Liver (tissue), 10 donors: ENCODE results near the gene ZSCAN31. TPM values are rescaled to one million over a fixed set of nuclear protein-coding genes. Genes with fewer than 3 reads are reported as not detected.

Source experiments
- DNase-seq: peaks from one replicate; pipeline ENCODE4 v3.0.0-alpha.2; 2017; ENCODE audit warnings: low spot score
- H3K27ac ChIP-seq, 2 donors: one replicate each; pipeline ENCODE4 v1.7.0; 2013; ENCODE audit warnings: inconsistent platforms in 2 of 2, low read length in 2 of 2, control low read depth in 1 of 2, low read depth in 1 of 2, mild to moderate bottlenecking in 1 of 2
- H3K27me3 ChIP-seq, 4 donors: one replicate each; pipeline versions ENCODE4 v1.6.1 to v1.7.0; 2013; ENCODE audit warnings: low read length in 3 of 4, inconsistent platforms in 1 of 4, mild to moderate bottlenecking in 1 of 4, moderate library complexity in 1 of 4; ENCODE audit not compliant: control insufficient read depth in 4 of 4, insufficient read depth in 4 of 4
- H3K36me3 ChIP-seq, 4 donors: one replicate each; pipeline versions ENCODE4 v1.6.1 to v1.7.0; 2013; ENCODE audit warnings: low read length in 3 of 4, mild to moderate bottlenecking in 3 of 4, low read depth in 1 of 4, moderate library complexity in 1 of 4; ENCODE audit not compliant: control insufficient read depth in 4 of 4, insufficient read depth in 3 of 4
- H3K4me1 ChIP-seq, 4 donors: one replicate each; pipeline versions ENCODE4 v1.6.1 to v1.7.0; 2013; ENCODE audit warnings: low read length in 3 of 4, mild to moderate bottlenecking in 3 of 4, moderate library complexity in 1 of 4; ENCODE audit not compliant: control insufficient read depth in 4 of 4, insufficient read depth in 4 of 4
- H3K4me3 ChIP-seq, 3 donors: one replicate each; pipeline versions ENCODE4 v1.6.1 to v1.7.0; 2013; ENCODE audit warnings: low read length in 3 of 3, control low read depth in 1 of 3, low read depth in 1 of 3, mild to moderate bottlenecking in 1 of 3
- H3K9ac ChIP-seq, 2 donors: one replicate each; pipeline ENCODE4 v1.7.0; 2013; ENCODE audit warnings: low read length in 2 of 2, mild to moderate bottlenecking in 2 of 2, moderate library complexity in 2 of 2, control low read depth in 1 of 2, low read depth in 1 of 2
- H3K9me3 ChIP-seq, 4 donors: one replicate each; pipeline versions ENCODE4 v1.6.1 to v1.7.0; 2013; ENCODE audit warnings: low read length in 3 of 4; ENCODE audit not compliant: control insufficient read depth in 4 of 4
- EGR1 ChIP-seq, 2 donors: IDR thresholded peaks; 2 replicates each; pipeline ENCODE4 v1.6.1; 2016 to 2018; ENCODE audit warnings: antibody characterized with exemption in 2 of 2, low read depth in 2 of 2
- FOXA1 ChIP-seq: IDR thresholded peaks from 2 replicates; pipeline ENCODE4 v1.6.1; 2016; ENCODE audit warnings: antibody characterized with exemption
- FOXA2 ChIP-seq: IDR thresholded peaks from 2 replicates; pipeline ENCODE4 v1.6.1; 2016; ENCODE audit warnings: antibody characterized with exemption
- GABPA ChIP-seq, 2 donors: IDR thresholded peaks in 1 of 2; conservative IDR thresholded peaks in 1 of 2; 2 replicates each; pipeline ENCODE4 v1.6.1; 2016; ENCODE audit warnings: antibody characterized with exemption in 2 of 2, mild to moderate bottlenecking in 1 of 2, moderate library complexity in 1 of 2
- HNF4A ChIP-seq, 2 donors: conservative IDR thresholded peaks; 2 replicates each; pipeline ENCODE4 v1.6.1; 2016; ENCODE audit warnings: antibody characterized with exemption in 2 of 2, mild to moderate bottlenecking in 2 of 2
- JUND ChIP-seq, 2 donors: IDR thresholded peaks; 2 replicates each; pipeline ENCODE4 v1.6.1; 2016; ENCODE audit warnings: antibody characterized with exemption in 2 of 2
- NR2F2 ChIP-seq: IDR thresholded peaks from 2 replicates; pipeline ENCODE4 v1.6.1; 2016; ENCODE audit warnings: antibody characterized with exemption
- RAD21 ChIP-seq, 2 donors: IDR thresholded peaks; 2 replicates each; pipeline ENCODE4 v1.6.1; 2016; ENCODE audit warnings: antibody characterized with exemption in 2 of 2, mild to moderate bottlenecking in 2 of 2
- RXRA ChIP-seq, 2 donors: IDR thresholded peaks; 2 replicates each; pipeline ENCODE4 v1.6.1; 2017 to 2018; ENCODE audit warnings: antibody characterized with exemption in 2 of 2, mild to moderate bottlenecking in 1 of 2
- SP1 ChIP-seq: IDR thresholded peaks from 2 replicates; pipeline ENCODE4 v1.6.1; 2018; ENCODE audit warnings: antibody characterized with exemption, mild to moderate bottlenecking
- TAF1 ChIP-seq: conservative IDR thresholded peaks from 2 replicates; pipeline ENCODE4 v1.6.1; 2016; ENCODE audit warnings: antibody characterized with exemption, mild to moderate bottlenecking
- polyA plus RNA-seq, 2 donors: library from polyadenylated mRNA; stranded (reverse) in 1 of 2; unstranded in 1 of 2; fragments of 200-250 nt in 1 of 2; fragments of >200 nt in 1 of 2; fragmentation: Nextera tagmentation in 1 of 2; extraction: Ambion mirVana in 1 of 2; gene quantifications; one replicate each; pipeline versions ENCODE4 v1.2.1 to v1.2.3, GENCODE V29; 2013 to 2015
- small RNA-seq: library from RNA; depleted of rRNA; stranded (forward); fragments of <200 nt; gene quantifications from one replicate; pipeline ENCODE3, GENCODE V24; 2014
- total RNA-seq, 2 donors: library from RNA; depleted of rRNA; stranded (reverse); fragments of >200 nt; gene quantifications; one replicate each; pipeline ENCODE4 v1.2.3, GENCODE V29; 2014
- TF ChIP-seq, protein P1 (sequence below): IDR thresholded peaks from 2 replicates; pipeline ENCODE4 v1.6.1; 2016; ENCODE audit warnings: antibody characterized with exemption
- TF ChIP-seq, protein P2 (sequence below): fragments of 150-350 bp; IDR thresholded peaks from 2 replicates; pipeline ENCODE4 v1.5.1; 2017; ENCODE audit warnings: improper control_type of control experiment, low read depth, low read length; ENCODE audit not compliant: missing input control
- TF ChIP-seq, protein P3 (sequence below): IDR thresholded peaks from 2 replicates; pipeline ENCODE4 v1.6.1; 2016; ENCODE audit warnings: antibody characterized with exemption
- TF ChIP-seq, protein P4 (sequence below): IDR thresholded peaks from 2 replicates; pipeline ENCODE4 v1.6.1; 2016; ENCODE audit warnings: antibody characterized with exemption, mild to moderate bottlenecking
- TF ChIP-seq, protein P5 (sequence below): IDR thresholded peaks from 2 replicates; pipeline ENCODE4 v1.6.1; 2016; ENCODE audit warnings: antibody characterized with exemption
- donor health status: healthy.
- donor health status: healthy.
- donor health status: healthy.
- donor health status: healthy.
- donor health status: healthy.

Gene ZSCAN31
- total and polyA plus RNA-seq, 4 donors, result 3.3 to 10.2 (median 3.7) TPM

DNA sequence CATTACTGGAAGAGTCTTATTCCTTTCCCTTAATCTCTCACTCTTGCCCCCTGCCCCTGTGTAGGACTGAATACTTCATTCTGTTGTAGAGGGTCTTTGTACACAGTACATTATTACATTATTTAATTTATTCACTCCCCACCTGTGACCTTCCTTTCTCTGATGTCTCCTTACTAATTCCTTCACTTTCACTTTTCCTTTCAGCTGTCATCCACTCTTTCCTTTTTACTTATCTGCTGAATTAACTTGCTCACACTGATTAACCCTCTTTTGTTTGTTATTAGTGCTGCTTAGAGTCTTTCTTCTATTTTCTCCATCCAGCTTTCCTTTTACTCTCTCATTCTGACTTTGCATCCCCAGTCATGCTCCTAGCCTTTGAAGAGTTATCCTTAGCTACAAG, 61.1 kb downstream of the ZSCAN31 start:
- Histone ChIP-seq H3K36me3 (peaks cover 3 to 41% (median 24%) of the 10 kb centered on the region in 4 donors), H3K4me3 (no peak overlapping the region), H3K27ac (no peak overlapping the region), H3K9ac (no peak overlapping the region), H3K9me3 (no peaks in the 10 kb centered on the region), H3K27me3 (no peaks in the 10 kb centered on the region), H3K4me1 (peaks cover 0 to 4% (median 0%) of the 10 kb centered on the region in 4 donors)
- TF ChIP-seq FOXA2 (no peak), TAF1 (no peak), JUND (IDR thresholded peaks at IDR 0.05) (no peak), GABPA (IDR thresholded peaks at IDR 0.05 in 1 of 2, conservative IDR thresholded peaks at IDR 0.05 in 1 of 2) (no peak), FOXA1 (no peak), SP1 (no peak), RAD21 (IDR thresholded peaks at IDR 0.05) (no peak), HNF4A (conservative IDR thresholded peaks at IDR 0.05) (no peak), NR2F2 (no peak), EGR1 (IDR thresholded peaks at IDR 0.05; ENCODE audit: low read depth in 2 of 2) (no peak), RXRA (IDR thresholded peaks at IDR 0.05) (no peak)
- TF ChIP-seq, protein P1, sequence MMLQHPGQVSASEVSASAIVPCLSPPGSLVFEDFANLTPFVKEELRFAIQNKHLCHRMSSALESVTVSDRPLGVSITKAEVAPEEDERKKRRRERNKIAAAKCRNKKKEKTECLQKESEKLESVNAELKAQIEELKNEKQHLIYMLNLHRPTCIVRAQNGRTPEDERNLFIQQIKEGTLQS, result no peak
- TF ChIP-seq, protein P2, sequence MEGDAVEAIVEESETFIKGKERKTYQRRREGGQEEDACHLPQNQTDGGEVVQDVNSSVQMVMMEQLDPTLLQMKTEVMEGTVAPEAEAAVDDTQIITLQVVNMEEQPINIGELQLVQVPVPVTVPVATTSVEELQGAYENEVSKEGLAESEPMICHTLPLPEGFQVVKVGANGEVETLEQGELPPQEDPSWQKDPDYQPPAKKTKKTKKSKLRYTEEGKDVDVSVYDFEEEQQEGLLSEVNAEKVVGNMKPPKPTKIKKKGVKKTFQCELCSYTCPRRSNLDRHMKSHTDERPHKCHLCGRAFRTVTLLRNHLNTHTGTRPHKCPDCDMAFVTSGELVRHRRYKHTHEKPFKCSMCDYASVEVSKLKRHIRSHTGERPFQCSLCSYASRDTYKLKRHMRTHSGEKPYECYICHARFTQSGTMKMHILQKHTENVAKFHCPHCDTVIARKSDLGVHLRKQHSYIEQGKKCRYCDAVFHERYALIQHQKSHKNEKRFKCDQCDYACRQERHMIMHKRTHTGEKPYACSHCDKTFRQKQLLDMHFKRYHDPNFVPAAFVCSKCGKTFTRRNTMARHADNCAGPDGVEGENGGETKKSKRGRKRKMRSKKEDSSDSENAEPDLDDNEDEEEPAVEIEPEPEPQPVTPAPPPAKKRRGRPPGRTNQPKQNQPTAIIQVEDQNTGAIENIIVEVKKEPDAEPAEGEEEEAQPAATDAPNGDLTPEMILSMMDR, result no peak
- TF ChIP-seq, protein P3, sequence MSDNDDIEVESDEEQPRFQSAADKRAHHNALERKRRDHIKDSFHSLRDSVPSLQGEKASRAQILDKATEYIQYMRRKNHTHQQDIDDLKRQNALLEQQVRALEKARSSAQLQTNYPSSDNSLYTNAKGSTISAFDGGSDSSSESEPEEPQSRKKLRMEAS, result no peak
- TF ChIP-seq, protein P4, sequence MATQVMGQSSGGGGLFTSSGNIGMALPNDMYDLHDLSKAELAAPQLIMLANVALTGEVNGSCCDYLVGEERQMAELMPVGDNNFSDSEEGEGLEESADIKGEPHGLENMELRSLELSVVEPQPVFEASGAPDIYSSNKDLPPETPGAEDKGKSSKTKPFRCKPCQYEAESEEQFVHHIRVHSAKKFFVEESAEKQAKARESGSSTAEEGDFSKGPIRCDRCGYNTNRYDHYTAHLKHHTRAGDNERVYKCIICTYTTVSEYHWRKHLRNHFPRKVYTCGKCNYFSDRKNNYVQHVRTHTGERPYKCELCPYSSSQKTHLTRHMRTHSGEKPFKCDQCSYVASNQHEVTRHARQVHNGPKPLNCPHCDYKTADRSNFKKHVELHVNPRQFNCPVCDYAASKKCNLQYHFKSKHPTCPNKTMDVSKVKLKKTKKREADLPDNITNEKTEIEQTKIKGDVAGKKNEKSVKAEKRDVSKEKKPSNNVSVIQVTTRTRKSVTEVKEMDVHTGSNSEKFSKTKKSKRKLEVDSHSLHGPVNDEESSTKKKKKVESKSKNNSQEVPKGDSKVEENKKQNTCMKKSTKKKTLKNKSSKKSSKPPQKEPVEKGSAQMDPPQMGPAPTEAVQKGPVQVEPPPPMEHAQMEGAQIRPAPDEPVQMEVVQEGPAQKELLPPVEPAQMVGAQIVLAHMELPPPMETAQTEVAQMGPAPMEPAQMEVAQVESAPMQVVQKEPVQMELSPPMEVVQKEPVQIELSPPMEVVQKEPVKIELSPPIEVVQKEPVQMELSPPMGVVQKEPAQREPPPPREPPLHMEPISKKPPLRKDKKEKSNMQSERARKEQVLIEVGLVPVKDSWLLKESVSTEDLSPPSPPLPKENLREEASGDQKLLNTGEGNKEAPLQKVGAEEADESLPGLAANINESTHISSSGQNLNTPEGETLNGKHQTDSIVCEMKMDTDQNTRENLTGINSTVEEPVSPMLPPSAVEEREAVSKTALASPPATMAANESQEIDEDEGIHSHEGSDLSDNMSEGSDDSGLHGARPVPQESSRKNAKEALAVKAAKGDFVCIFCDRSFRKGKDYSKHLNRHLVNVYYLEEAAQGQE, result no peak
- TF ChIP-seq, protein P5, sequence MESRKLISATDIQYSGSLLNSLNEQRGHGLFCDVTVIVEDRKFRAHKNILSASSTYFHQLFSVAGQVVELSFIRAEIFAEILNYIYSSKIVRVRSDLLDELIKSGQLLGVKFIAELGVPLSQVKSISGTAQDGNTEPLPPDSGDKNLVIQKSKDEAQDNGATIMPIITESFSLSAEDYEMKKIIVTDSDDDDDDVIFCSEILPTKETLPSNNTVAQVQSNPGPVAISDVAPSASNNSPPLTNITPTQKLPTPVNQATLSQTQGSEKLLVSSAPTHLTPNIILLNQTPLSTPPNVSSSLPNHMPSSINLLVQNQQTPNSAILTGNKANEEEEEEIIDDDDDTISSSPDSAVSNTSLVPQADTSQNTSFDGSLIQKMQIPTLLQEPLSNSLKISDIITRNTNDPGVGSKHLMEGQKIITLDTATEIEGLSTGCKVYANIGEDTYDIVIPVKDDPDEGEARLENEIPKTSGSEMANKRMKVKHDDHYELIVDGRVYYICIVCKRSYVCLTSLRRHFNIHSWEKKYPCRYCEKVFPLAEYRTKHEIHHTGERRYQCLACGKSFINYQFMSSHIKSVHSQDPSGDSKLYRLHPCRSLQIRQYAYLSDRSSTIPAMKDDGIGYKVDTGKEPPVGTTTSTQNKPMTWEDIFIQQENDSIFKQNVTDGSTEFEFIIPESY, result no peak
- DNase-seq, result no peak

Small RNA genes within 50 kb of the gene (small RNA-seq; reads per million reads assigned to genes)
- gene AL021997.1, result not detected
- gene AL021997.2, result not detected

Other genes with a start within 250 kb of the ZSCAN31 start
- gene ZSCAN16, start 211.5 kb downstream of the ZSCAN31 start, total RNA-seq, result 1 to 10 TPM; 1.5 to 3.5 TPM
- gene ZSCAN16, start 211.5 kb downstream of the ZSCAN31 start, polyA plus RNA-seq, result 1 to 10 TPM; 1.9 to 3.4 TPM
- 10 to 100 TPM; 11.0 to 13.4 TPM for gene ZKSCAN8, start 194.3 kb downstream of the ZSCAN31 start, total RNA-seq
- 1 to 10 TPM; 2.4 to 2.6 TPM for gene ZKSCAN8, start 194.3 kb downstream of the ZSCAN31 start, polyA plus RNA-seq
- 1 to 10 TPM; 3.1 to 4.8 TPM for gene ZSCAN9, start 110.9 kb downstream of the ZSCAN31 start, total RNA-seq
- 1 to 10 TPM; 1.3 to 2.2 TPM for gene ZSCAN9, start 110.9 kb downstream of the ZSCAN31 start, polyA plus RNA-seq
- gene ZKSCAN4, start 83.9 kb downstream of the ZSCAN31 start, total RNA-seq, result 1 to 10 TPM; 3.3 to 4.7 TPM
- 1 to 10 TPM; 1.4 to 1.8 TPM for gene ZKSCAN4, start 83.9 kb downstream of the ZSCAN31 start, polyA plus RNA-seq
- gene NKAPL, start 76.9 kb downstream of the ZSCAN31 start, total RNA-seq, result under 1 TPM; 0.56 to 0.59 TPM
- gene NKAPL, start 76.9 kb downstream of the ZSCAN31 start, polyA plus RNA-seq, result under 1 TPM; 0.22 to 0.61 TPM
- 1 to 10 TPM; 7.9 to 9.7 TPM for gene ZSCAN26, start 69.0 kb downstream of the ZSCAN31 start, total RNA-seq
- 1 to 10 TPM; 2.8 to 4.3 TPM for gene ZSCAN26, start 69.0 kb downstream of the ZSCAN31 start, polyA plus RNA-seq
- gene PGBD1, start 54.6 kb downstream of the ZSCAN31 start, total RNA-seq, result 1 to 10 TPM; 1.0 to 3.7 TPM
- gene PGBD1, start 54.6 kb downstream of the ZSCAN31 start, polyA plus RNA-seq, result under 1 TPM; 0.74 to 0.93 TPM
- 1 to 10 TPM; 2.8 to 8.8 TPM for gene ZKSCAN3, start 13.8 kb upstream of the ZSCAN31 start, total RNA-seq
- gene ZKSCAN3, start 13.8 kb upstream of the ZSCAN31 start, polyA plus RNA-seq, result 1 to 10 TPM in 1 of 2 donors, under 1 TPM in 1; 0.93 to 1.1 TPM
- gene ZSCAN12, start 63.6 kb upstream of the ZSCAN31 start, total RNA-seq, result 1 to 10 TPM; 3.0 to 3.9 TPM
- under 1 TPM; 0.46 to 0.97 TPM for gene ZSCAN12, start 63.6 kb upstream of the ZSCAN31 start, polyA plus RNA-seq
- gene ZSCAN23, start 107.3 kb upstream of the ZSCAN31 start, total RNA-seq, result under 1 TPM; 0.42 to 0.65 TPM
- under 1 TPM in 1 of 2 donors, not detected in 1; 0.06 TPM for gene ZSCAN23, start 107.3 kb upstream of the ZSCAN31 start, polyA plus RNA-seq
- gene GPX6, start 179.6 kb upstream of the ZSCAN31 start, total RNA-seq, result not detected
- not detected for gene GPX6, start 179.6 kb upstream of the ZSCAN31 start, polyA plus RNA-seq
- gene GPX5, start 189.7 kb upstream of the ZSCAN31 start, total RNA-seq, result not detected
- gene GPX5, start 189.7 kb upstream of the ZSCAN31 start, polyA plus RNA-seq, result not detected